Esophagus squamous epithelium (tissue), 5 donors: Measurements from ENCODE around the gene ORC3. TPM values are rescaled to one million over a fixed set of nuclear protein-coding genes. Genes with fewer than 3 reads are reported as not detected.

Experiments used
- DNase-seq: peaks from one replicate; lab custom pipeline; 2025; lab: John Stamatoyannopoulos, UW
- H3K27ac ChIP-seq, 4 donors: fragments of 200-600 bp; sonication (generic); one replicate each; pipeline ENCODE4 v1.5.1; 2016 to 2019; ENCODE audit warnings: mild to moderate bottlenecking in 1 of 4
- H3K27me3 ChIP-seq, 4 donors: fragments of 200-600 bp; sonication (generic); 1 replicate in 3 of 4; 2 replicates in 1 of 4; pipeline versions ENCODE4 v1.5.1 to v1.6.0; 2017 to 2021; ENCODE audit warnings: antibody characterized with exemption in 1 of 4
- H3K36me3 ChIP-seq, 3 donors: fragments of 200-600 bp; sonication (generic); one replicate each; pipeline ENCODE4 v1.5.1; 2016 to 2019
- H3K4me1 ChIP-seq, 3 donors: fragments of 200-600 bp; sonication (generic); one replicate each; pipeline ENCODE4 v1.5.1; 2017 to 2019
- H3K4me3 ChIP-seq, 4 donors: fragments of 200-600 bp; sonication (generic); 1 replicate in 3 of 4; 2 replicates in 1 of 4; pipeline ENCODE4 v1.5.1; 2016 to 2019; ENCODE audit warnings: mild to moderate bottlenecking in 2 of 4, moderate library complexity in 1 of 4
- H3K9me3 ChIP-seq, 3 donors: fragments of 200-600 bp; sonication (generic); one replicate each; pipeline ENCODE4 v1.5.1; 2016 to 2019
- POLR2A ChIP-seq, 4 donors: fragments of 450-650 bp; IDR thresholded peaks; one replicate each; pipeline ENCODE4 v1.6.1; 2017; ENCODE audit warnings: antibody characterized with exemption in 4 of 4, mild to moderate bottlenecking in 4 of 4, moderate library complexity in 3 of 4
- whole genome bisulfite sequencing, 2 donors: methylation state at CpG; one replicate each; pipeline ENCODE4 v1.1.5; 2018; 5-methylcytosine and 5-hydroxymethylcytosine counted together
- intact Hi-C: fragments of 100-400 bp; cut with DNase I; formaldehyde crosslinking; loops from one replicate; pipeline ENCODE4 v1.15.0; 2022
- total RNA-seq, 4 donors: library from RNA; depleted of rRNA; stranded (reverse); fragments of >200 nt; gene quantifications; one replicate each; pipeline ENCODE4 v1.1.0, GENCODE V29; 2016
- TF ChIP-seq, protein P1 (sequence below), 6 experiments: fragments of 450-650 bp in 4 of 6; fragments of 200-600 bp in 2 of 6; sonication (generic) in 2 of 6; IDR thresholded peaks; one replicate each; pipeline ENCODE4 v1.5.1; 2016 to 2019; ENCODE audit warnings: antibody characterized with exemption in 6 of 6, mild to moderate bottlenecking in 4 of 6, moderate library complexity in 4 of 6
- donor health status: DM: yes; HTN: yes; CAD: no.

ORC3 gene
- total RNA-seq, 4 donors from 2014 or later = 8.6 to 15.4 (median 12.7) TPM

DNA sequence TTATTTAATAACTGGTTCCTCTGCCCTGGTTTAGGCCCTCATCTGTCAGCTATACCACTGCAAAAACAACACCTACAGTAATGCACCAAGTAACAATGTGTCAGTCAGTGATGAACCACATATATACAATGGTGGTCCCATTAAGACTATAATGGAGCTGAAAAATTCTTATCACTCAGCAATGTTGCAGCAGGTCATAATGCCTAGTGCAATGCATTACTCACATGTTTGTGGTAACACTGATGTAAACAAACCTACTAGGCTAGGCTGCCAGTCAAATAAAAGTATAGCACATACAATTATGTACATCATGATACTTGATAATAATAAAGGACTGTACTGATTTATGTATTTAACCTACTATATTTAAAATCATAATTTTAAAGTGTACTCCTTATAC, 31.5 kb upstream of the ORC3 start:
- H3K27ac ChIP-seq = no peak overlapping the region
- H3K36me3 ChIP-seq = peaks cover 0 to 97% (median 14%) of the 10 kb centered on the region in 3 donors
- TF ChIP-seq POLR2A (IDR thresholded peaks at IDR 0.05) = no peak
- TF ChIP-seq, protein P1, sequence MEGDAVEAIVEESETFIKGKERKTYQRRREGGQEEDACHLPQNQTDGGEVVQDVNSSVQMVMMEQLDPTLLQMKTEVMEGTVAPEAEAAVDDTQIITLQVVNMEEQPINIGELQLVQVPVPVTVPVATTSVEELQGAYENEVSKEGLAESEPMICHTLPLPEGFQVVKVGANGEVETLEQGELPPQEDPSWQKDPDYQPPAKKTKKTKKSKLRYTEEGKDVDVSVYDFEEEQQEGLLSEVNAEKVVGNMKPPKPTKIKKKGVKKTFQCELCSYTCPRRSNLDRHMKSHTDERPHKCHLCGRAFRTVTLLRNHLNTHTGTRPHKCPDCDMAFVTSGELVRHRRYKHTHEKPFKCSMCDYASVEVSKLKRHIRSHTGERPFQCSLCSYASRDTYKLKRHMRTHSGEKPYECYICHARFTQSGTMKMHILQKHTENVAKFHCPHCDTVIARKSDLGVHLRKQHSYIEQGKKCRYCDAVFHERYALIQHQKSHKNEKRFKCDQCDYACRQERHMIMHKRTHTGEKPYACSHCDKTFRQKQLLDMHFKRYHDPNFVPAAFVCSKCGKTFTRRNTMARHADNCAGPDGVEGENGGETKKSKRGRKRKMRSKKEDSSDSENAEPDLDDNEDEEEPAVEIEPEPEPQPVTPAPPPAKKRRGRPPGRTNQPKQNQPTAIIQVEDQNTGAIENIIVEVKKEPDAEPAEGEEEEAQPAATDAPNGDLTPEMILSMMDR (IDR thresholded peaks at IDR 0.05) = no peak
- H3K27me3 ChIP-seq = no peaks in the 10 kb centered on the region
- DNase-seq = no peak
- no peak overlapping the region for H3K4me3 ChIP-seq
- intact Hi-C loops = no loop called here
- H3K9me3 ChIP-seq = no peaks in the 10 kb centered on the region
- H3K4me1 ChIP-seq = no peaks in the 10 kb centered on the region

DNA sequence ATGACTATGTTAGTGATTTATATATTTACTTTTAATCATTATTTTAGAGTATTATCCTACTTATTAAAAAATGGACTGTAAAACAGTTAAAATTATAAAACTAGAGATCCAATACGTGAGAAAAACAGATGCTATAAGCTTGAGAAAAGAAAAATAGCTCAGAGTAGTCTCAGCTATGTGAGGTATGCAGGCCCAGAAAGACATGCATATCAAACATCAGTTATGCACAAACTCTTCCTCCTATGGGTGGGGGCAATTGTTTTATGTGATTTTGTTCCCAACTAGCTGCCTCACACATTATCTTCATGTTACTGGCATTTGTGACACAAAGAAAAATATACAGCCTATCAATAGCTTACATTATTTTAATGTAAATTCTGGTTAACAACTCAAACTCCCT, 28.9 kb upstream of the ORC3 start:
- Histone ChIP-seq H3K4me3 (no peak overlapping the region), H3K9me3 (no peaks in the 10 kb centered on the region), H3K27ac (no peak overlapping the region), H3K36me3 (peaks cover 0 to 91% (median 9%) of the 10 kb centered on the region in 3 donors), H3K4me1 (no peaks in the 10 kb centered on the region), H3K27me3 (no peaks in the 10 kb centered on the region)
- WGBS, 2 donors = 83 to 89% methylated on average over 1 of the region's 1 CpG
- no peak for TF ChIP-seq POLR2A (IDR thresholded peaks at IDR 0.05)
- TF ChIP-seq, protein P1 (IDR thresholded peaks at IDR 0.05) = no peak
- intact Hi-C loops = no loop called here
- DNase-seq = no peak

DNA sequence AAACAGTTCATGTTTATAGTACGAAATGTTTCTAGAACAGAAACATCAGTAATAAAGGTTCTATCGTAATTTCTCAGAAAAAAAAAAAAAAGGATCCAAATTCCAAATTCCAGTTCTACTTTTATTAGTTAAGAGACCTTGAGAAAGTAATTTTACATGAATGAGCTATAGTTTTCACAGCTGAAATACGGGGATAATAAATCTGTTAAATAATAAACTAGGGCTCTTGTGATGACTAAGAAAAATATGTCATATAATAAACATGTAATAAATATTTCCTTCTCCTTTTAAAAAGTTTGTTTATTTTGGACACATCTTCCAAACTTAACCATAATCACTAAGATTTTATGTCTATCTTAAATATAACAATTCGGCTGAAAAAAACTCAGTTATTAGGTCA, 17.9 kb upstream of the ORC3 start:
- intact Hi-C loops = no loop called here
- peaks cover 0 to 15% (median 0%) of the 10 kb centered on the region in 3 donors for H3K36me3 ChIP-seq
- peaks cover 0 to 28% (median 6%) of the 10 kb centered on the region in 3 donors for H3K4me1 ChIP-seq
- no peak for DNase-seq
- TF ChIP-seq POLR2A (IDR thresholded peaks at IDR 0.05) = no peak
- TF ChIP-seq, protein P1 (IDR thresholded peaks at IDR 0.05) = no peak
- no peaks in the 10 kb centered on the region for H3K27me3 ChIP-seq
- no peak overlapping the region for H3K4me3 ChIP-seq
- 74 to 78% methylated on average over 4 of the region's 4 CpGs for WGBS, 2 donors
- H3K27ac ChIP-seq = no peak overlapping the region
- H3K9me3 ChIP-seq = no peaks in the 10 kb centered on the region

DNA sequence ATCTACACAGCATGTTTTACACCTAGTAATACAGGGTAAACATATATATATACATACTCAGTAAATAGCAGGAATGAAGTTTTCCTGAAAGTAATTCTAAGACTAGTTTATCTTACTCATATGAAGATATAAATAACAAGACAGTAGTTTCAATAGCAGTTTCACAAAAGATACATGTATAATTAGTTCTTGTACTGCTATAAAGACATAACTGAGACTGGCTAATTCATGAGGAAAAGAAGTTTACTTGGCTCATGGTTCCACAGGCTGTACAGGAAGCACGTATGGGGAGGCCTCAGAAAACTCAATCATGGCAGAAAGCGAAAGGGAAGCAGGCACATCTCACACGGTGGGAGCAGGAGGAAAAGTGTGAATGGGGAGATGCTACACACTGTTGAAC, 17.1 kb upstream of the ORC3 start:
- Histone ChIP-seq H3K4me3 (no peak overlapping the region), H3K9me3 (no peaks in the 10 kb centered on the region), H3K36me3 (peaks cover 0 to 14% (median 0%) of the 10 kb centered on the region in 3 donors), H3K4me1 (peaks cover 0 to 28% (median 6%) of the 10 kb centered on the region in 3 donors), H3K27me3 (no peaks in the 10 kb centered on the region), H3K27ac (no peak overlapping the region)
- intact Hi-C loops = no loop called here
- whole genome bisulfite sequencing, 2 donors = 79 to 96% methylated on average over 3 of the region's 3 CpGs
- TF ChIP-seq, protein P1 (IDR thresholded peaks at IDR 0.05) = no peak
- no peak for TF ChIP-seq POLR2A (IDR thresholded peaks at IDR 0.05)
- no peak for DNase-seq

DNA sequence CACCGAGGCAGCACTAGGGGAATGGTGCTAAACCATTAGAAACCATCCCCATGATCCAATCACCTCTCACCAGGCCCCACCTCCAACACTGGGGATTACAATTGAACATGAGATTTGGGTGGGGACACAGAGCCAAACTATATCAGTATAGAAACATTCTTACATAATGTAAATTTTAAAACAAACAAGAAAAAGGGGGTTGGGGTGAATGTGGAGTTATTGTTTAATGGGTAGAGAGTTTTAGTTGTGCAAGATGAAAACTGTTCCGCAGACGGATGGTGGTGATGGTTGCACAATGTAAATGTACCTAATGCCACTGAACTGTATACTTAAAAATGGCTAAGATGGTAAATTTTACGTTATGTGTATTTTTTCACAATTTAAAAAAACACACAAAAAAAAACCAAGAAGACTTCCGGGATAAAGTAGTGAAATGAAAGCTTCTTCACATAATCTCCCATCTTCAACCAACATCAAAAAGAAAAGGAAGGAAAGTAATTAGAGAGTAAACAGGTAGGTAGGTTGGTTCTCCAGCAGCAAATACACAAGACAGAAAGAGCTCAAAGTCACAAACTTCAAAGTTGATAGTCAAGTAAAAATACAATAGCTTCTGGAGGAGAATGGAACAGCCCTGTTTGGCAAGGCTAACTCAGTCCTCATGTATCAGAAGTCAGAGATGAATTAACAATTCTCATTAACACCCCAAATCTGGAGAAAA, 16.5 kb upstream of the ORC3 start:
- peaks cover 0 to 28% (median 6%) of the 10 kb centered on the region in 3 donors for H3K4me1 ChIP-seq
- no peak overlapping the region for H3K4me3 ChIP-seq
- no peak overlapping the region for H3K27ac ChIP-seq
- peaks cover 0 to 8% (median 0%) of the 10 kb centered on the region in 3 donors for H3K36me3 ChIP-seq
- no peak for TF ChIP-seq POLR2A (IDR thresholded peaks at IDR 0.05)
- TF ChIP-seq, protein P1 (IDR thresholded peaks at IDR 0.05) = no peak
- DNase-seq = no peak
- H3K9me3 ChIP-seq = no peaks in the 10 kb centered on the region
- WGBS, 2 donors = 90 to 95% methylated on average over 5 of the region's 5 CpGs
- intact Hi-C loops = no loop called here
- H3K27me3 ChIP-seq = no peaks in the 10 kb centered on the region
